Measurements from ENCODE around the gene SPIRE2. TPM values are rescaled to one million over a fixed set of nuclear protein-coding genes. Genes with fewer than 3 reads are reported as not detected.

The SPIRE2 gene
- total RNA-seq, 1 donor from 2014 or later = 1.0 TPM

DNA sequence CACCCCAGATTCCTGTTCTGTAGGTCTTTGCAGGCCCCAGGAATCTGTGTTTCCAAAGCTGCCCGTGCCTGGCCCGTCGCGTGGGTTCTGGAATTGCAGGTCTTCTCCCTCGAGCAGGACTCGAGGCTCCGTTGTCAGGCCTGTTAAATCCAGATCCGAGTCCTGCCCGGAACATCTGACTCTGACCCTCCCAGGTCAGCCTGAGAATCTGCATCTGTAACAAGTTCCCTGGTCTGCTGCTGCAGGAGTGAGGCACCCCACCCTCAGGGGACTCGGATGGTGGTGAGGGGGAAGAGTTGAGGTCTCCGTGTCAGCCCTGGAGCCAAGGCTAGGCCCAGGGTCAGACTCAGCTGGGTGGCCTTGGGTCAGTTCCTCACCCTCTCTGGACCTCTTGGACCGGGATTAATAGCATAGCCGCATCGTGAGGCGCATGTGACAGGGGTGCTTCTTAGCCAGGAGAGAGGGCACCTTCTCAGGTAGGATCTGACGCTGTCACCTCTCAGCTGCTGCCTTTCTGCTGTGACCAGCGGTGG, 8.8 kb downstream of the SPIRE2 start:
- no peak for DNase-seq (ENCODE audit: low read depth in 2 of 2)

DNA sequence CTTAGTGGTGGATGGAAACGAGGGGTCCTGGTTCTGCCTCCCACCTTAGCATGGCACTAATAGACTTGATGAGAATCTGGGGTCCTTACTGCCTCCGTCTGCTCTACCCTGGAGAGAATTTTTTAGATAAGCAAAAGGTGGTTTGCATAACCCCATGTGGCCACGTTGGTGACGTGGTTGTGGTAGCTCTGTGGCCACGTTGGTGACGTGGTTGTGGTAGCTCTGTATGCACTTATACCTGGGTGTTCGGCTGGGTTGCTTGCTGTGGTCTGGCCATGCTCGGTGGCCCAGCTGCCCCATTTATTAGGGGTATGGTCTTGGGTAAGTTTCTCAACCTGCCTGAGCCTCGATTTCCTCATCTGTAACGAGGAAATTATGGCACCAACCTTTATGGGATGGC, 13.0 kb downstream of the SPIRE2 start:
- no peak for DNase-seq (ENCODE audit: low read depth in 2 of 2)

DNA sequence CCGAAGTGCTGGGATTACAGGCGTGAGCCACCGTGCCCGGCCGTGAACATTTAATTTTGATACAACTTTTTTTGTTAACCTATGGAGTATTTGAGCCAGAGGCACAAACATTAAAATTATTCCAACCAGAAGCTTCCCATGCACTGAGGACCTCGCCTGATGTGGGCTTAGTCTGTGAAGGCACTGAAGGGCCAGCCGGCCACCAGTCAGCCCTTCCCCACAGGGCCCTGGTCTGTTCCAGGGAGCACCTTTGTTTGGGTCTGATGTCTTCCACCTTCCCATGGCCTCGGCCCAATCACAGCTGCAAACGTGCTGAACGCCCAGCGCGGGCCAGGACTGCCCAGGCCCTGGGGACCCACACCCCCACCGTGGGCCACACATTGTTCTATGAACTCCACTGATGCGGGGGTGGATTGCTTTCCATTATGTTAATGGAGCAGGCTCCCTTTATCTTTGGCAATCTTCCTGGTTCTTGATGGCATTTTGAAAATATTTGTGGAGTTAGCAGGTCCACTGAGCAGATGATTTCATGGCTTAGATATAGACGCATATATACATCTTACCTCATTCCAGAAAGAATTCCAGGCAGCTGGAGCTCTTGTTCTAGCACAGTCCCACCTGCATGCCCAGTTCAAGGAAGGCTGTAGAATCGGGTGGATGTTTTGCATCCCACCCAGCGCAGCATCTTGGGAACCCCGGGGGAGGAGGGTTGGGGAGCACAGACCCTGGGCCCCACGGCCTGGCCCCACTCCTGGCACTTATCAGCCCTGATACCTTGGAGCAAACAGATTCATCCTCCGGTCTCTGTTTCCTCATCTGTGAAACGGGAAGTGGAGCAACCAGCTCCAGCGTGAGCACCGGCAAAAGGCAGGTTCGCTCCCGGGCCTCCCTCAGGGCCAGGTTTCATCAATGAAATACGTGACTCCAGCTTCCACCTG, 14.5 kb downstream of the SPIRE2 start:
- DNase-seq (ENCODE audit: low read depth in 2 of 2) = peak; percentile 78 to 85

DNA sequence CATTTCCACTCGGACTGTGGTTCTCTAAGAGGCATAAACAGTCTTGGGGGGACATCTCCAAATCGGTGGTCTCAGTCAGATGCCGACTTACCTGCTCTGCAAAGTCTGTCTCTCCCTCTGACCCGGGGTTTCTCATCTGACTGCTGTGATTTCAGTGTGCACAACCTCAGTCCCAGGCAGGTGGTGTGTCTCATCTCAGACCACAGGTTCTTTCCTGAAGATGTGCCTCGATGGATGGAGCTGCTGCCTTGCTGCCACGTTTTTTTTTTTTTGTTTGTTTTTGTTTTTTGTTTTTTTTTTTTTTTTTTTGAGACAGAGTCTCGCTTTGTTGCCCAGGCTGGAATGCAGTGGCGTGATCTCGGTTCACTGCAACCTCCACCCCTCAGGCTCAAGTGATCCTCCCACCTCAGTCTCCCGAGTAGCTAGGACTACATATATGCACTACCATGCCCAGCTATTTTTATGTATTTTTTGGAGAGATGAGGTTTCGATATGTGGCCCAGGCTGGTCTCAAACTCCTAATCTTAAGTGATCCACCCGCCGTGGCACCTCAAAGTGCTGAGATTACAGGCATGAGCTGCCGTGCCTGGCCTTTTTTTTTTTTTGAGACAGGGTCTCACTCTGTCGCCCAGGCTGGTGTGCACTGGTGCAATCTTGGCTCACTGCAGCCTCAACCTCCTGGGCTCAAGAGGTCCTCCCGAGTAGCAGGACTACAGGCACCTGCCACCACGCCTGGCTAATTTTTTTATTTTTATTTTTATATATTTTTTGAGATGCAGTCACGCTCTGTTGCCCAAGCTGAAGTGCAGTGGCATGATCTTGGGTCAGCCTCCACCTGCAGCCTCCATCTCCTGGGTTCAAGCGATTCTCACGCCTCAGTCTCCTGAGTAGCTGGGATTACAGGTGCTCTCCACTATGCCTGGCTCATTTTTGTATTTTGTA, 15.4 kb downstream of the SPIRE2 start:
- no peak for DNase-seq (ENCODE audit: low read depth in 2 of 2)

DNA sequence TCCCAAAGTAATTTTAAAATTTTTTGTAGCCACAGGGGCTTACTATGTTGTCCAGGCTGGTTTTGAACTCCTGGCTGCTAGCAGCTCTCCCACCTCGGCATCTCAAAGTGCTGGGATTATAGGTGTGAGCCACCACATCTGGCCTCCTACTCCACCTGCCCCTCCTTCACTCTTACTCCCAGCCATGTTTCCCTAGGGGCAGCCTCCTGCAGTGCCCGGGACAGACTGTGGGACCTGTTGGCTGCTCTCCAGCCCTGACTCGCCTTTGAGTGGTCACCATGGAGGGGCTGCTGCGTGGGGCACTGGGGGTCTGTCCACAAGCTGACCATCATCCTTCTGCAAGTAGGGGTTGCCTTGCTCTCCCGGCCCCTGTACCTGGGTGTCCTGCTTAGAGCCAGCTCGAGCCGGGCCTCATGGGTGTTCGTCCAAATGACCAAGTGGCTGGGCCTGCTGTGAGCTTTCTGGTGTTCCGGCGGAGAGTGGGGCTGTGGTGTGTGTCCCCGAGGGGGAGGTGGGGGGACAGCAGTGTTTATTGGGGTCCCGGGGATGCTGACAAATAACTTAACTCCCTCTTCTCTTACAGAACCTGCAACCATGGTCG, 16.6 kb downstream of the SPIRE2 start:
- no peak for DNase-seq (ENCODE audit: low read depth in 2 of 2)

DNA sequence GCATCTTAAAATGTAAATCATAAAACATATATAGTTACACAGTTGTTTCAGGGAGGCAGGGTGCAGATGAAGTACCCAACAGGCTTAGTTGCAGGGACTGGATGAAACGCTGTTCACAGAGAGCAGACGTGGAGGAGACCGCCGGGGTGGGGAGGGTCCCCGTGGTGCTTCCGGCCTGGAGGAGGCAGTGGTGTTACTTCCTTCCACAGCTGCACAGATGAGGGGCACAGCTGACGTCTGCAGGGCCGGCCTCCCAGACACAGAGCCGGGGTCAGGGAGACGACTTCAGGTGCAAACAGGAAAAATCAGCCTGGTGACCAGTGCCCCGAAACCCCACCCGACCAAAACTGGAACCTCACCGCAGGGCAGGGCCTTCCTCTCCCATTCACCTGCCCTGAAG, 17.1 kb downstream of the SPIRE2 start:
- DNase-seq (ENCODE audit: low read depth in 2 of 2) = no peak

DNA sequence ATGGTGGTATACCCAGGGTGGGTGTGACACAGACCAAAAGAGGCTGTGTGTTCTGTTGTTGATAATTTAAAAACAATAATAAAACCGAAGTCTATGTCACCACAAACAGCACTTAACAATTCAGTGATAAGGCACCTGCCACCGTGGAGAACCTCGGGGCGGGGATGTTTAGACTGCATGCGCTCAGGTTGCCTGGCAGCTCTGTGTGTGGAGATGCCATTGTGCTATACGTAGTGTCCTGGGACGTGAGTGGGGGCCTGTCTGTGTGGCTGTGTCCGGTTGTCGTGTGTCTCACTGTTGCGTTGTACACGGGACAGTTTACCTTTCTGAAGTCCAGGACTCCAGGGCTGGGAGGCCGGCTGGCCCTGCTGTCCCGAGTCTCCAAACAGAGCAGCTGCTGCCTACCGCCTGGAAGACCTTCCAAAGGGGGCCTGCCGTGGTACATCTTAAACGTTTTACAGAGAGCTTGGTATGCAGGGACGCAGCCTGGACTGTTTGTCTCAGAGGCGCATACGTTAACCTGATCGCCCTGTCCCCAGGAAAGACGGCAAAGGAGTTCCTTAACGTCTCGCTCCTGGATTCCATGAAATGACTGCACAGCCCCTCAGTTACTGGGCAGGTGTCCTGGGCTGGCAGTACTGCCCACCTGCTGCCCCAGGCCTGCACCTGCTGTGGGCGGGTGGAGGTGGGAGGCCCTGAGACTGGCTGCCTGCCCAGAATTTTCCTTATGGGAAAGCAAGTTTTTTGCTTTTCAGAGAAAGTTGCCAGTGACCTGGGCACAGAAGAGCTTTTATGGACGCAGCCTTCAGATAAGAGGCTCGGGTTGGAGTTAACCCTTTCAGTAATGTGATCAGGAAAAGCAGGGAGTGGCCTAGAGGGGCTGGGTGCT, 19.0 kb downstream of the SPIRE2 start:
- DNase-seq (ENCODE audit: low read depth in 2 of 2) = no peak

DNA sequence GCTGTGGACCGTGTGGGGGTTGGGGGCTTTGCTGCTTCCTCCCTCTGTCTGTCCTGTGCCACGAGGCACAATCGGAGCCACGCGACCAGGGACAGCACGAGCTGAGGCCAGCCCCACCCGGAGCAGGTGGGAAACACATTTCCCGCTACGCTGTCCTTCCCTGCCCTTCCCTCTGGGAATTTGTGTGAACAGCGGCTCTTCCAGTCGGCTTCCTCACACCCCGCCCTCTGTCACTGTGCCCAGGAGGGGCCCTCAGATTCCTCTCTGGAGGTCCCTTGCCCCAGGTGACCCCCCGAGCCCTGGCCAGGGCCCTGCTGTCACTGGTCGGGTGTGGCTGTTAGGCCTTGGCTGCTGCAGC, 19.6 kb downstream of the SPIRE2 start:
- DNase-seq (ENCODE audit: low read depth in 2 of 2) = no peak

DNA sequence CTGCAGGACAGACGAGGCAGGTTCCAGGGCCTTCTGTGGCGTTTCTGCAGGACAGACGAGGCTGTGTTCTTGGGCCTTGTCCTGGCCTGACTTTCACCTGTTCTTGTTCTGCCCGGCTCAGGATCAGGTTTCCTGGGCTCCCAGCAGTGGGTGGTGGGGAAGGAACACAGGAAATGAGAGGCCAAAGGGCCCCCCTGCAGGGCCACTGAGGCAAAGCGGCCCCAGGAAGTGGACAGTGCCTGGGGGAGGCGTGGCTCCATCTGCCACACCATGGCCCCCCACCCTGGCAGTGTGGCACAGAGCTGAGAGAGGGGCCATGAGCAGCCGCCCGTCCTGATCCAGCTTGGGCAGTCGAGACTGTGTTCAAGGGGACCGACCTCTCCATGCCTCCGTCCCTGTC, 20.7 kb downstream of the SPIRE2 start:
- DNase-seq (ENCODE audit: low read depth in 2 of 2) = no peak

DNA sequence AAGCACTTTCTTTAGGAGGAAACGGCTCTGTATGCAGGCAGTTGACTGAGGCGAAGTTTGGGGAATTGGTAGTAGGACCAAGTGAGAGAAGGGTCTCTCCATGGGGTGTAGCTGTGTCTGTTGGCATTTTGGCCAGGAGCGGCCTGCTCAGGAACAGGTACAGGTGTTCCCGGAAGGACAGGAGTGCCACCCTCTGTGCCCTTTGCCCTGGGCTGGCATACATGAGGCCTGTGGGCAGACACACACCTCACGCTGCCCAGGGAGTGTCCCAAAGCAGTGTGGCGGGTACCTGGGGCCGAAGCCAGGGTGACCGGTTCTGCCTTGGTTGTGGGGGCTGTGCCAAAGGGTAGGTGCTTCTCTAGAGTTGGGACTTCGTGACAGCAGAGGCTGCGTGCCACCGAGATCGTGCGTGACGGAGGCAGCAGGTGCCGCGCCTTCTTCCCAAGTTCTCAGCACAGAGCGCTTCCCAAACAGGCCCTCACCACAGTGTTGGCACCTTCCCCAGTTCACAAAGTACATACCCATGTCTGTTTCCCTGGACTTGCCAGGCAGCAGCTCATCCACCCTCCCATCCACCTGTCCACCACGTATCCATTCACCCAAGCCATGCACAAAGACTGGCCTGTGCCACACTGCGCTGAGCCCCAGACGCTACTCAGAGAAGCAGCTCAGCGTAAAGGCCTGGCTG, 25.2 kb downstream of the SPIRE2 start:
- no peak for DNase-seq (ENCODE audit: low read depth in 2 of 2)

DNA sequence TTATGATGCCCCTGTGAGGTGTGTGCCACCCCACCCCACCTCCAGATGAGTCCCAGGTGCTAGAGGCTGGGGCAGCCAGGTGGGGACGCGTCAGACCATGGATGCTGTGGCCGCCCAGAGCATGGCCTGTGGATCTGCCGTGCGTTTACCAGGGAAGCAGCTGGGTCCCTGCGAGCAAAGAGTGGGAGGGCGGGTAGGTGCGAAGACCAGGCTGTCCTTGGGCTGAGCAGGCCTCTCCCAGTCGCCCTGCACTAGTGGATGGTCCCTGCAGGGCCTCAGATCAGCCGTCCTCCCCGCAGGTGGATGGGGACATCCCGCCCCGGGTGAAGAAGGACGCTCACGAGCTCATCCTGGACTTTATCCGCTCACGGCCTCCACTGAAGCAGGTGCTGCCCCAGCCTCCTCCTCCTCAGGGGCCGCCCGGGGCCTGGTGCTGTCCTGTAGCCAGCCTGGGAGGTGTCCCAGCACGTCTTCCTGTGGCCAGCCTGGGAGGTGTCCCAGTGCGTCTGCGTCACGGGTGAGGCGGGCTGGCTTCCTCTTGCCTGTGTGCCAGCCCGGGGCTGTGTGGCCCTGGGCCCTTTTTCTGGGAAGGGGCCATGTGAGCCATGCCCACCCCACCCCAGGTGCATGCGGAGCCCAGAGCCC, 27.1 kb downstream of the SPIRE2 start:
- no peak for DNase-seq (ENCODE audit: low read depth in 2 of 2)

DNA sequence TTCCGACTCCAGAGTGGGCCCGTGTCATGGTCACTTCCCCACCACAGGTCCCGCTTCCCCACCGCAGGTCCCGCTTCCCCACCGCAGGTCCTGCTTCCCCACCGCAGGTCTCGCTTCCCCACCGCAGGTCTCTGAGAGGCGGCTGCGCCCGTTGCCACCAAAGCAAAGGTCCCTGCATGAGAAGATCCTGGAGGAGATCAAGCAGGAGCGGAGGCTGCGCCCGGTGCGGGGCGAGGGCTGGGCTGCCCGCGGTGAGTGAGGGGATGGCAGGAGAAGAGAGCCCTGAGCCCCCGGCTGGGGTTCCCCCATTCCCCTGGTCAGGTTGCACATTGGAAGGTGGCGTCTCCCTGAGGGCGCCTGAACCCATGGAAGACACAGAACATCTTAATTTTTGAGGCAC, 27.7 kb downstream of the SPIRE2 start:
- DNase-seq (ENCODE audit: low read depth in 2 of 2) = no peak

DNA sequence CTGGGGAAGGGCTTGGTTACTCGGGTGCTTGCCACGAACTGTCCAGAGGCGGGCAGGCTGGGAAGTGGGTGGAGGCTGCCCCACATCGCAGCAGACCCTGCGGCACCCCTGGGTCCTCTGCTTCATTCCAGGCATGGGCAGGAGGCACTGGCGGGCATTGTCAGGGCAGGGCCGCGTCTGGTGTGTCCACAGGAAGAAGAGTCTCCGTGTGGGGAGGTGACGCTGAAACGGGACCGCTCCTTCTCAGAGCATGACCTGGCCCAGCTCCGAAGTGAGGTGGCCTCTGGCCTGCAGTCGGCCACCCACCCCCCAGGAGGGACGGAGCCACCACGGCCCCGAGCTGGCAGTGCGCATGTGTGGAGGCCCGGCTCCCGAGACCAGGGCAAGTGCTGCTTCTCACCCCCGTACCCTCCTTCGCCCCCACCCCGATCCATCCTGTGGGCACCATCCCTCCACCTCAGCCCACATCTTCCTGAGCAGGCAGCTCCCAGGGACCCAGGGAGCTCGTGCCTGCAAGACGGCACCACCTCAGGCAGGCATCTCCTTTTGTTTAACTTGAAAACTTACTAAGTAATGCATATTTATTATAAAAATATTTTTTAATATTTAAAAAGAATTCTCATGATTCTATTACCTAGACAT, 30.8 kb downstream of the SPIRE2 start:
- DNase-seq (ENCODE audit: low read depth in 2 of 2) = no peak

DNA sequence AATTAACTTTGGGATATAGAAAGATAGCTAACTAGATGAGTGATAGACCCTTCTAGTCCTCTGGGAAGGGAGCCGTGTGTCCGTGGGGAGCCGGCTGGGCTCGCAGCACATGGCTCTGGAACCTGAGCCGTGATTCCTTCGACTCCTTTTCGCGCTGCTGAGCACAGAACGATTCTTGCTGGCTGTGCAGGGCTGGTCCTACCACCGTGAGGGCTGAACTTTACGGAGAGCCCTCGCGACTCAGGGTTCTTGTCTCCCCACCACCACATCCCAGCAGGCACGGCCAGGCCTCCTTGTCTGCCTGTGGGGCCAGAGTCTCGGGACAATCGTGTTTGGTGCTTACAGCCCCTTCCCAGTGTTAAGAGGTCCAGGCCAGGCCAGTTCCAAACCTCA, 31.3 kb downstream of the SPIRE2 start:
- DNase-seq (ENCODE audit: low read depth in 2 of 2) = no peak

DNA sequence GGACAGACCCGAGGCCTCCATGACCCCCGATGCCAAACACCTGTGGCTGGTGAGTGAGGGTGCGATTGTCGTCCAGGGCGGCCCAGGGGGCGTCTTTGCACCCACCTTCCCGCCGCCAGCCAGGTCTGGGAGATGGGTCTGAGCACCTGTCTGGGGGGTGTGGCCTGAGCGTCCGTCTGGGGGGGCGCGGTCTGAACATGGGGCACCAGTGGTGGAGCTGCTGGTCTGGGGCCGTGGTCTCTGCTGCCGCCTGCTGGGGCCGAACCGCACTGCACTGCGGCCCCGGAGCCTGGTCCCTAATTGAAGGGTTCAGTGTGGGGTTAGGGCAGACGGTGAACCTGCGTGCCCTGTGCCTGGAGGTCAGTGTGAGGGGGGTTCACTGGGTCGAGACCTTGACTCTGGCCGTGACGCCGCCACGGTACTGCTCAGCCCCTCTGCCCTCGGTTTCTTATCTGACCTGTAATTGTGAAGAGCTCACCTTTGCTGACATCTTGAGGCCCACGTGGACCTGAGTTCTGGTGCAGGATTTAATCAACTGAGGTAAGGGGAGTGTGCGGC, 32.6 kb downstream of the SPIRE2 start:
- DNase-seq (ENCODE audit: low read depth in 2 of 2) = peak in 1 of 2 donors; percentile 48

DNA sequence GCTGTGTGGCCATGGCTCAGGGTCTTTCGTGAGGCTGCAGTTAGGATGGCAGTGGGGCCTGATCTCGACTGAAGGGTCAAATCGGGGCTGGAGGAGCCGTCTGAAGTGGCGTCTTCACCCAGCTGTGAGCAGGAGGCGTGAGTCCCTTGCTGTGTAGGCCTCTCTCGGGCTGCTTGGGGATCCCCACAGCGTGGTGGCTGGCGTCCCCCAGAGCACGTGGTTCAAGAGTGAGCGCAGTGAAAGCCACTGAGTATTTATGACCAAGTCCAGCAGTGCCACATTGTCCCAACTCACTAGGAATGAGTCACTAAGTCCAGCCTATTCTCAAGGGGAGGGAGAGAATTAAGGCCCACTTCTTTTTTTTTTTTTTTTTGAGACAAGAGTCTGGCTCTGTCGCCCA, 33.4 kb downstream of the SPIRE2 start:
- DNase-seq (ENCODE audit: low read depth in 2 of 2) = no peak

DNA sequence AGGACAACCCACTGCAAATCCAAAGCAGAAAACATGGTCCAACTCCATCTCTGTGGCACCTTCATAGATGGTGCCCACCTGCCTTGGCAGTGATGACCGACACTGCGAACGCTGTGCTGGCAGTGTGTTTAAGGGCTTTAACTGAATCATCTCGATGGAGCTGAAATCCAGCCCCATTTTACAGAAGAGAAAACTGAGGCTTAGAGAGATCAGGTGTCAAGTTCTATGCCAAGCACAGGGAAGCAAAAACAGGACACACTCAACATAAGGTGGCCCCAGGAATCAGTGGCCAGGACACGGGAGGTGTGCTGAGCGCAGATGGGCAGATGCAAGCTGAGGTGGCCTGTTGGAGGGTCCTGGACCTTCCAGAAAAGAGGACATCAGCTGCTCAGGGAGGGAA, 34.5 kb downstream of the SPIRE2 start:
- no peak for DNase-seq (ENCODE audit: low read depth in 2 of 2)

DNA sequence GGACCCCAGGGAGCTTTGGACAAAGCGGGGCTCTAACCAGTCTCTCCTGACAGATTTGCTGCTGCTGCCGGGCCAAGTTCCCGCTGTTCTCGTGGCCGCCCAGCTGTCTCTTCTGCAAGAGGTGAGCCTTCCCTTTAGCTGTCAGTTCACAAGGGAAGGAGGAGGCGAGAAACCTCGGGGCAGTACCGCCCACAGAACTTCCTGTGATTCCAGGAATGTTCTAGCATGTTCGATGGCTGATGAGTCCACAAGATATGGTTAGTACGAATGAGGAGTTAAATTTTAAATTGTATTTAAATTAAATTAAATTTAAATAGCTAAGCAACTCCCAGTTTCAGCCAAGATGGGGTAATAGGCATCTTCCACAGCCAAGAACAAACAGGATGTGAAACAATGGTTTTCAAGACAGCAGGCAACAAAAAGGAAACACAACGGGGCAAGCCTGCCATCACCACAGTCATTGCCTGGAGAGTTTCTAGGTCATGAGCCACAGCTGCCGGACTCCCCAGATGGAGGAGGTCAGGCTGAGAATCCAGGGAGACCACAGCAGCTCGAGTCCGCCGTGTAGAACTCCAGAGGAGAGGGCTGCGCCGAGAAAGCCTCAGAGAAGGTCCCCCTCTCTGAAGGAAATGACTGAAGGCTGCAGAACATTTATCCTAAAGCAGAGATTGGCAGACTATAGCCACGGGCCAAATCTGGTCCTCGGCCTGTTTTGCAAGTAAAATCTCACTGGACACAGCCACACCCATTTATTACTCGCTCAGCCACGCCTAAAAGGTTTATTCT, 35.7 kb downstream of the SPIRE2 start:
- peak in 1 of 2 donors; percentile 79 for DNase-seq (ENCODE audit: low read depth in 2 of 2)

Measured in dermis microvascular lymphatic vessel endothelial cell (primary cell).